Endothelial cell of umbilical vein (primary cell): ENCODE results near the gene SIPA1L3. TPM values are rescaled to one million over a fixed set of nuclear protein-coding genes. Genes with fewer than 3 reads are reported as not detected.

ENCODE experiments used
- BruUV-seq: library from RNA; stranded (reverse); fragments of 400-500 nt; replicated peaks from 2 replicates; lab custom pipeline; 2021; lab: Mats Ljungman, UMichigan
- CTCF ChIA-PET: fragments of 300-600, 350-600 bp; sonication (Branson Sonifier 250); formaldehyde crosslinking; loops from one replicate; lab custom pipeline; 2021; ENCODE audit warnings: antibody characterized with exemption, inconsistent platforms; lab: Charles Lee
- POLR2A ChIA-PET: fragments of 300-600, 350-600 bp; sonication (Branson Sonifier 250); formaldehyde crosslinking; loops from one replicate; lab custom pipeline; 2021; ENCODE audit warnings: antibody characterized with exemption, inconsistent platforms; lab: Charles Lee
- DNase-seq: peaks from one replicate; pipeline ENCODE4 v3.0.0-alpha.2; 2011; ENCODE audit warnings: low read depth, low spot score
- FAIRE-seq: peaks from 2 replicates; lab custom pipeline; 2011; peaks lifted over from hg19 to GRCh38; lab: Jason Lieb, UNC
- H2AFZ ChIP-seq: 2 replicates; pipeline ENCODE4 v1.6.0; 2012; ENCODE audit warnings: low read depth, low read length, control low read depth, inconsistent platforms
- H3K27ac ChIP-seq: 2 replicates; pipeline ENCODE4 v1.5.1; 2011; ENCODE audit warnings: low read depth, mild to moderate bottlenecking, control low read depth, low read length, moderate library complexity; ENCODE audit not compliant: insufficient read depth
- H3K27me3 ChIP-seq, 2 experiments: 2 replicates each; pipeline versions ENCODE4 v1.6.0 to v1.6.1; 2011; ENCODE audit warnings: low read length in 2 of 2, mixed read lengths in 1 of 2; ENCODE audit not compliant: control insufficient read depth in 2 of 2, insufficient read depth in 2 of 2
- H3K36me3 ChIP-seq, 2 experiments: 2 replicates in 1 of 2; 3 replicates in 1 of 2; pipeline ENCODE4 v1.5.1; 2011; ENCODE audit warnings: low read length in 2 of 2, mild to moderate bottlenecking in 1 of 2, moderate library complexity in 1 of 2; ENCODE audit not compliant: control insufficient read depth in 2 of 2, insufficient read depth in 2 of 2; ENCODE audit errors: extremely low read depth in 1 of 2
- H3K4me1 ChIP-seq: 3 replicates; pipeline ENCODE4 v1.5.1; 2011; ENCODE audit warnings: mild to moderate bottlenecking, low read length; ENCODE audit not compliant: control insufficient read depth, insufficient read depth; ENCODE audit errors: extremely low read depth
- H3K4me2 ChIP-seq: 2 replicates; pipeline ENCODE4 v1.6.1; 2011; ENCODE audit warnings: low read length, control low read depth, mixed read lengths; ENCODE audit not compliant: insufficient read depth
- H3K4me3 ChIP-seq, 3 experiments: fragments of 200-600 bp in 1 of 3; sonication (generic), shearing (Covaris generic) in 1 of 3; replicated peaks in 1 of 3; 2 replicates each; pipeline ENCODE4 v1.5.1; 2011 to 2016; ENCODE audit warnings: control low read depth in 3 of 3, low read length in 3 of 3, mild to moderate bottlenecking in 2 of 3, inconsistent platforms in 1 of 3, low read depth in 1 of 3, moderate library complexity in 1 of 3; ENCODE audit not compliant: insufficient read depth in 1 of 3
- H3K79me2 ChIP-seq: 2 replicates; pipeline ENCODE4 v1.6.0; 2012; ENCODE audit warnings: low read length, inconsistent platforms; ENCODE audit not compliant: control insufficient read depth, insufficient read depth
- H3K9ac ChIP-seq: replicated peaks from 2 replicates; pipeline ENCODE3; 2011; ENCODE audit warnings: low read length, control low read depth; ENCODE audit not compliant: insufficient read depth; ENCODE audit errors: extremely low read depth
- H3K9me1 ChIP-seq: replicated peaks from 3 replicates; pipeline ENCODE4 v1.6.0; 2011; ENCODE audit warnings: mild to moderate bottlenecking, low read length; ENCODE audit not compliant: control insufficient read depth, insufficient read depth; ENCODE audit errors: extremely low read depth
- H3K9me3 ChIP-seq: replicated peaks from 2 replicates; pipeline ENCODE4 v1.5.1; 2012; ENCODE audit warnings: low read length, inconsistent platforms; ENCODE audit not compliant: control insufficient read depth, insufficient read depth
- H4K20me1 ChIP-seq: replicated peaks from 2 replicates; pipeline ENCODE3; 2011; ENCODE audit warnings: mild to moderate bottlenecking, low read length; ENCODE audit not compliant: control insufficient read depth, insufficient read depth; ENCODE audit errors: extremely low read depth
- EZH2 ChIP-seq: IDR thresholded peaks from 2 replicates; pipeline ENCODE4 v1.6.1; 2012; ENCODE audit warnings: borderline replicate concordance, low read depth, mild to moderate bottlenecking, moderate library complexity, low read length, inconsistent platforms; ENCODE audit not compliant: severe bottlenecking
- FOS ChIP-seq: IDR thresholded peaks from 2 replicates; pipeline ENCODE4 v1.6.1; 2011; ENCODE audit warnings: mild to moderate bottlenecking, low read length, moderate library complexity, borderline replicate concordance; ENCODE audit not compliant: insufficient read depth
- GATA2 ChIP-seq: IDR thresholded peaks from 2 replicates; pipeline ENCODE4 v1.7.0; 2011; ENCODE audit warnings: low read depth, mild to moderate bottlenecking, moderate library complexity, mixed read lengths, low read length; ENCODE audit not compliant: insufficient read length, insufficient read depth
- MYC ChIP-seq: IDR thresholded peaks from one replicate; pipeline ENCODE4 v1.6.1; 2011; ENCODE audit warnings: mild to moderate bottlenecking, low read depth, low read length
- POLR2A ChIP-seq: IDR thresholded peaks from 2 replicates; pipeline ENCODE4 v1.6.1; 2012; ENCODE audit warnings: low read depth, mild to moderate bottlenecking, control low read depth, low read length
- POLR2AphosphoS5 ChIP-seq: IDR thresholded peaks from 2 replicates; pipeline ENCODE4 v1.6.1; 2012; ENCODE audit warnings: low read depth, mild to moderate bottlenecking, control low read depth, low read length, moderate library complexity; ENCODE audit not compliant: insufficient read depth
- dilution Hi-C: fragments of 300-500 bp; cut with MboI; formaldehyde crosslinking; loops from one replicate; pipeline ENCODE4 v1.15.0; 2019; ENCODE audit warnings: low sequenced_read_pairs; ENCODE audit not compliant: extremely low pct_ligation_motif_present
- intact Hi-C: fragments of 100-400 bp; cut with micrococcal nuclease; formaldehyde crosslinking; loops from one replicate; pipeline ENCODE4 v1.10.0; 2022
- polyA plus RNA-seq, 4 experiments: library from polyadenylated mRNA; depleted of rRNA in 3 of 4; stranded (reverse) in 3 of 4; unstranded in 1 of 4; fragments of >200 nt; gene quantifications; 2 replicates each; pipeline versions ENCODE4 v1.2.1 to v1.2.3, GENCODE V29; 2011 to 2012; ENCODE audit warnings: missing spikeins in 1 of 4
- total RNA-seq: library from RNA; stranded (reverse); gene quantifications from 2 replicates; pipeline ENCODE4 v1.2.3, GENCODE V29; 2021
- TF ChIP-seq, protein P1 (sequence below), 2 donors: IDR thresholded peaks; 1 replicate in 1 of 2; 2 replicates in 1 of 2; pipeline ENCODE4 v1.5.1; 2011; ENCODE audit warnings: low read length in 2 of 2, mild to moderate bottlenecking in 2 of 2, moderate library complexity in 2 of 2, control low read depth in 1 of 2, inconsistent platforms in 1 of 2, low read depth in 1 of 2; ENCODE audit not compliant: insufficient read depth in 1 of 2; ENCODE audit errors: extremely low read depth in 1 of 2
- TF ChIP-seq, protein P2 (sequence below): IDR thresholded peaks from 2 replicates; pipeline ENCODE4 v1.6.1; 2011; ENCODE audit not compliant: insufficient read depth, insufficient read length

SIPA1L3 gene
- total and polyA plus RNA-seq, 2 donors (not counting 3 experiments of a cell fraction or from before 2014, with no cell fraction given) = 14.2 to 47.2 TPM

DNA sequence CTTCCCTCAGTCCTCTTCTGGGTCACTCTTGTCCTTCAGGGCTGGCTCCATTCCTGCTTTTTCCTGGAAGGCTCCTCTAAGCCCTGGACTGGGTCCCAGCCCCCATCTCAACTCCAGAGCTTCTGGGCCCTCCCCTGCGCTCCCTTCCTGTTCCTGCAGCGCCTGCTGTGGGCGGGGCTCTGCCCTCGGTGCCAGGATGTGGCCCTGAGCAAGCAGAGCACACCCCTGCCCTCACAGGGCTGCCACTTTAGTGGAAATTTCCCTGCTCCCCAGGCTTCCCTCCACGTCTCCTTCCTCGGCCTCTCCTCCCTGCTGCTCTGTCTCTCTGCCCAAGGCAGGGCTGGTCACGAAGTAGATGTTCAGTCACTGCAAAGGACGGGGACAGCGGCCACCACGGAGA is 288.2 kb downstream of the SIPA1L3 start:
- no peak for DNase-seq
- FAIRE-seq = no peak
- intact Hi-C loops = no loop called here
- Histone ChIP-seq H3K4me1 (no peaks in the 10 kb centered on the region), H3K9me3 (no peaks in the 10 kb centered on the region), H4K20me1 (no peaks in the 10 kb centered on the region), H3K27me3 (no peaks in the 10 kb centered on the region), H3K4me2 (no peak overlapping the region), H3K36me3 (peaks cover 0 to 6% of the 10 kb centered on the region in 2 experiments), H3K27ac (no peak overlapping the region), H3K9me1 (no peaks in the 10 kb centered on the region), H3K79me2 (no peaks in the 10 kb centered on the region), H3K9ac (no peak overlapping the region), H2AFZ (no peak overlapping the region), H3K4me3 (no peak overlapping the region)
- BruUV-seq = no TSS peak
- TF ChIP-seq POLR2A (no peak), FOS (no peak)
- dilution Hi-C loops = no loop called here
- ChIA-PET POLR2A (no interaction called here), CTCF (no interaction called here)

DNA sequence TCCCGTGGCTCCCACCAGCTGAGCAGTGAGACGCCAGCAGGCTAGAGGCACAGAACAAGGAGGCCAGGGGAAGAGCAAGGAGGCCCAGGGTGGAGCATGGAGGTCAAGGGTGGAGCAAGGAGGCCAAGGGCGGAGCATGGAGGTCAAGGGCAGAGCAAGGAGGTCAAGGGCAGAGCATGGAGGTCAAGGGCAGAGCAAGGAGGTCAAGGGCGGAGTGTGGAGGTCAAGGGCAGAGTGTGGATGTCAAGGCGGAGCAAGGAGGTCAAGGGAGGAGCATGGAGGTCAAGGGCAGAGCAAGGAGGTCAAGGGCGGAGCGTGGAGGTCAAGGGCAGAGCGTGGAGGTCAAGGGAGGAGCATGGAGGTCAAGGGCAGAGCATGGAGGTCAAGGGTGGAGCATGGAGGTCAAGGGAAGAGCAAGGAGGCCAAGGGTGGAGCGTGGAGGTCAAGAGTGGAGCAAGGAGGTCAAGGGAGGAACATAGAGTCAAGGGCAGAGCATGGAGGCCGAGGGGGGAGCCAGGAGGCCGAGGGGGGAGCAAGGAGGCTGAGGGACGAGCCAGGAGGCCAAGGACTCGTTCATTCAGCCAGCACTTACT is 289.3 kb downstream of the SIPA1L3 start:
- Histone ChIP-seq H2AFZ (no peak overlapping the region), H4K20me1 (no peaks in the 10 kb centered on the region), H3K36me3 (peaks cover 0 to 6% of the 10 kb centered on the region in 2 experiments), H3K79me2 (no peaks in the 10 kb centered on the region), H3K27me3 (no peaks in the 10 kb centered on the region), H3K9me3 (no peaks in the 10 kb centered on the region), H3K4me3 (no peak overlapping the region), H3K4me1 (no peaks in the 10 kb centered on the region), H3K9me1 (no peaks in the 10 kb centered on the region), H3K9ac (no peak overlapping the region), H3K4me2 (no peak overlapping the region), H3K27ac (no peak overlapping the region)
- POLR2A ChIA-PET = interaction anchor here (0.6 kb wide), 1 partner anchor 12 kb away, joined by 7 read pairs; no protein-coding TSS in a partner anchor
- intact Hi-C loops (no loop called here), dilution Hi-C loops (no loop called here)
- DNase-seq (no peak), FAIRE-seq (no peak)
- TF ChIP-seq EZH2 = no peak
- no peak for TF ChIP-seq FOS
- no peak for TF ChIP-seq POLR2AphosphoS5
- TF ChIP-seq POLR2A = no peak
- TF ChIP-seq GATA2 = no peak
- TF ChIP-seq, protein P1, sequence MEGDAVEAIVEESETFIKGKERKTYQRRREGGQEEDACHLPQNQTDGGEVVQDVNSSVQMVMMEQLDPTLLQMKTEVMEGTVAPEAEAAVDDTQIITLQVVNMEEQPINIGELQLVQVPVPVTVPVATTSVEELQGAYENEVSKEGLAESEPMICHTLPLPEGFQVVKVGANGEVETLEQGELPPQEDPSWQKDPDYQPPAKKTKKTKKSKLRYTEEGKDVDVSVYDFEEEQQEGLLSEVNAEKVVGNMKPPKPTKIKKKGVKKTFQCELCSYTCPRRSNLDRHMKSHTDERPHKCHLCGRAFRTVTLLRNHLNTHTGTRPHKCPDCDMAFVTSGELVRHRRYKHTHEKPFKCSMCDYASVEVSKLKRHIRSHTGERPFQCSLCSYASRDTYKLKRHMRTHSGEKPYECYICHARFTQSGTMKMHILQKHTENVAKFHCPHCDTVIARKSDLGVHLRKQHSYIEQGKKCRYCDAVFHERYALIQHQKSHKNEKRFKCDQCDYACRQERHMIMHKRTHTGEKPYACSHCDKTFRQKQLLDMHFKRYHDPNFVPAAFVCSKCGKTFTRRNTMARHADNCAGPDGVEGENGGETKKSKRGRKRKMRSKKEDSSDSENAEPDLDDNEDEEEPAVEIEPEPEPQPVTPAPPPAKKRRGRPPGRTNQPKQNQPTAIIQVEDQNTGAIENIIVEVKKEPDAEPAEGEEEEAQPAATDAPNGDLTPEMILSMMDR (IDR thresholded peaks at IDR 0.05; ENCODE audit: extremely low read depth in 1 of 2, insufficient read depth in 1 of 2, low read depth in 1 of 2, low read length in 2 of 2) = no peak
- TF ChIP-seq, protein P2, sequence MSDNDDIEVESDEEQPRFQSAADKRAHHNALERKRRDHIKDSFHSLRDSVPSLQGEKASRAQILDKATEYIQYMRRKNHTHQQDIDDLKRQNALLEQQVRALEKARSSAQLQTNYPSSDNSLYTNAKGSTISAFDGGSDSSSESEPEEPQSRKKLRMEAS = no peak
- no peak for TF ChIP-seq MYC
- CTCF ChIA-PET = no interaction called here
- no TSS peak for BruUV-seq
